Gastroesophageal sphincter (tissue), 3 donors: ENCODE data around the gene ABCA7.

ENCODE experiments used
- POLR2AphosphoS5 ChIP-seq: sonication (generic); formaldehyde crosslinking; IDR thresholded peaks from one replicate; pipeline ENCODE4 v1.6.1; 2017; ENCODE audit warnings: antibody characterized with exemption
- TF ChIP-seq, protein P1 (sequence below), 4 experiments: fragments of 200-600 bp in 2 of 4; fragments of 450-650 bp in 2 of 4; sonication (generic) in 1 of 4; IDR thresholded peaks; one replicate each; pipeline ENCODE4 v1.5.1; 2017 to 2019; ENCODE audit warnings: antibody characterized with exemption in 4 of 4, mild to moderate bottlenecking in 2 of 4, moderate library complexity in 2 of 4

DNA sequence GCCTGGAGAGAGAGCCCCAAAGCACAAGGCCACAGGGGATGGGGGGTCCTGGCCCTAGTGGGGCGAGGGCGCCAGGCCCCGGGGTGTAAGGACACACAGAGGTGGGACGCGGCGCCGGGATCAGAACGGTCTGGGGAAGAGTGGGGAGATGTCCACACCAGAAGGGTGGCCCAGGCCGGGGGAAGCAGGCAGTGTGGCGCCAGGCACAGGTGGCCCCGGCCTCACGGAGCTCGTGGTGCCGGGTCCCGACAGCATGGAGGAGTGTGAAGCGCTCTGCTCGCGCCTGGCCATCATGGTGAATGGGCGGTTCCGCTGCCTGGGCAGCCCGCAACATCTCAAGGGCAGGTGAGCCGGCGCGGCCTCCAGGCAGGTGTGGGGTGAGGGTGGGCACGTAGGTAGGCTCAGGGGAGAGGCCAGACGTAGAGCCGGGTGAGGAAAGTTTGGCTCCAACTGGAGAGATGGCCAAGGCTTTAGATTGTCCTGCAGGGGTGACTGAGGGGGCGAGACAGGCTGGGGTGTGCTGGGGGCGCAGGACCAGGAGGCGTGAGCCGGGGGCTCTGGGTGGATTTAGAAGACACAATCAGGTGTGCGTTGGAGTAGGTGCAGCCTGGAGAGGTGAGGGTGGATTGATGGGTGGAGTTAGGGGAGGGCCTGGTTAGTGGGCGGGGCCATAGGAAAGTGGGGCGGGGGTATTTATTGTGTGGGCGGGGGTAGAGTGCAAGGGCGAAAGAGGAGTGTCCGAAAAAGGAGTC, 24.2 kb downstream of the ABCA7 start:
- TF ChIP-seq, protein P1, sequence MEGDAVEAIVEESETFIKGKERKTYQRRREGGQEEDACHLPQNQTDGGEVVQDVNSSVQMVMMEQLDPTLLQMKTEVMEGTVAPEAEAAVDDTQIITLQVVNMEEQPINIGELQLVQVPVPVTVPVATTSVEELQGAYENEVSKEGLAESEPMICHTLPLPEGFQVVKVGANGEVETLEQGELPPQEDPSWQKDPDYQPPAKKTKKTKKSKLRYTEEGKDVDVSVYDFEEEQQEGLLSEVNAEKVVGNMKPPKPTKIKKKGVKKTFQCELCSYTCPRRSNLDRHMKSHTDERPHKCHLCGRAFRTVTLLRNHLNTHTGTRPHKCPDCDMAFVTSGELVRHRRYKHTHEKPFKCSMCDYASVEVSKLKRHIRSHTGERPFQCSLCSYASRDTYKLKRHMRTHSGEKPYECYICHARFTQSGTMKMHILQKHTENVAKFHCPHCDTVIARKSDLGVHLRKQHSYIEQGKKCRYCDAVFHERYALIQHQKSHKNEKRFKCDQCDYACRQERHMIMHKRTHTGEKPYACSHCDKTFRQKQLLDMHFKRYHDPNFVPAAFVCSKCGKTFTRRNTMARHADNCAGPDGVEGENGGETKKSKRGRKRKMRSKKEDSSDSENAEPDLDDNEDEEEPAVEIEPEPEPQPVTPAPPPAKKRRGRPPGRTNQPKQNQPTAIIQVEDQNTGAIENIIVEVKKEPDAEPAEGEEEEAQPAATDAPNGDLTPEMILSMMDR (IDR thresholded peaks at IDR 0.05): no peak
- TF ChIP-seq POLR2AphosphoS5: no peak
